Activated B cell treated with CpG ODN at 0.5 μM for 24 hours (primary cell): Measurements from ENCODE around the gene RIMS1. TPM values are rescaled to one million over a fixed set of nuclear protein-coding genes. Genes with fewer than 3 reads are reported as not detected.

Source experiments
- ATAC-seq: fragments of 200-7000 bp; cut with Tn5 transposase; one replicate; pipeline ENCODE4 v1.10.0; 2021; ENCODE audit warnings: low read depth, mild to moderate bottlenecking, moderate library complexity
- CTCF ChIA-PET: fragments of 350-600 bp; sonication (Branson Sonifier 250); formaldehyde crosslinking; loops from one replicate; lab custom pipeline; 2021; ENCODE audit warnings: antibody characterized with exemption; lab: Charles Lee
- POLR2A ChIA-PET: fragments of 350-600 bp; sonication (Branson Sonifier 250); formaldehyde crosslinking; loops from one replicate; lab custom pipeline; 2021; ENCODE audit warnings: antibody characterized with exemption; lab: Charles Lee
- DNase-seq: peaks from one replicate; pipeline ENCODE4 v3.0.0; 2022
- H3K27ac Mint-ChIP-seq: one replicate; pipeline ENCODE4 v1.8.0; 2020; ENCODE audit warnings: mixed read lengths
- H3K27me3 Mint-ChIP-seq: one replicate; pipeline ENCODE4 v1.8.0; 2021; ENCODE audit warnings: mixed read lengths
- H3K36me3 Mint-ChIP-seq: one replicate; pipeline ENCODE4 v1.8.0; 2021; ENCODE audit warnings: low read depth, mixed read lengths
- H3K4me1 Mint-ChIP-seq: one replicate; pipeline ENCODE4 v1.8.0; 2021; ENCODE audit warnings: mixed read lengths
- H3K4me3 Mint-ChIP-seq: one replicate; pipeline ENCODE4 v1.8.0; 2020; ENCODE audit warnings: mild to moderate bottlenecking, mixed read lengths
- H3K9me3 Mint-ChIP-seq: one replicate; pipeline ENCODE4 v1.8.0; 2020; ENCODE audit warnings: mixed read lengths
- CTCF ChIP-seq: fragments of 200-600 bp; IDR thresholded peaks from one replicate; pipeline ENCODE4 v1.8.0; 2022; ENCODE audit warnings: antibody characterized with exemption, mild to moderate bottlenecking
- intact Hi-C: fragments of 100-400 bp; cut with micrococcal nuclease; formaldehyde crosslinking; loops from one replicate; pipeline ENCODE4 v1.15.1; 2024
- total RNA-seq: library from RNA; stranded (reverse); gene quantifications from 2 replicates; pipeline ENCODE4 v1.2.3, GENCODE V29; 2022

The RIMS1 gene
- total RNA-seq, 1 donor from 2014 or later: not detected

- Mint-ChIP-seq H3K4me1 (peaks cover 6% of the 10 kb centered on the region), H3K4me3 (peak overlapping the region; percentile 19), H3K36me3 (no peaks in the 10 kb centered on the region), H3K9me3 (no peaks in the 10 kb centered on the region), H3K27ac (no peak overlapping the region), H3K27me3 (peaks cover 35% of the 10 kb centered on the region)
- POLR2A ChIA-PET: no interaction called here
- intact Hi-C loops: no loop called here
- CTCF ChIA-PET: no interaction called here
- no peak for ATAC-seq
- no peak for TF ChIP-seq CTCF
- DNase-seq: no peak
Measured at GRCh38 chr6:71887006-71887743, 825 bp downstream of the RIMS1 start.

GRCh38 chr6:71887744-71888230 lies 1.4 kb downstream of the RIMS1 start:
- ChIA-PET POLR2A (no interaction called here), CTCF (no interaction called here)
- Mint-ChIP-seq H3K9me3 (no peaks in the 10 kb centered on the region), H3K4me1 (peaks cover 6% of the 10 kb centered on the region), H3K27me3 (peaks cover 35% of the 10 kb centered on the region), H3K4me3 (no peak overlapping the region), H3K36me3 (no peaks in the 10 kb centered on the region), H3K27ac (no peak overlapping the region)
- TF ChIP-seq CTCF: no peak
- ATAC-seq (no peak), DNase-seq (no peak)
- intact Hi-C loops: no loop called here

DNA sequence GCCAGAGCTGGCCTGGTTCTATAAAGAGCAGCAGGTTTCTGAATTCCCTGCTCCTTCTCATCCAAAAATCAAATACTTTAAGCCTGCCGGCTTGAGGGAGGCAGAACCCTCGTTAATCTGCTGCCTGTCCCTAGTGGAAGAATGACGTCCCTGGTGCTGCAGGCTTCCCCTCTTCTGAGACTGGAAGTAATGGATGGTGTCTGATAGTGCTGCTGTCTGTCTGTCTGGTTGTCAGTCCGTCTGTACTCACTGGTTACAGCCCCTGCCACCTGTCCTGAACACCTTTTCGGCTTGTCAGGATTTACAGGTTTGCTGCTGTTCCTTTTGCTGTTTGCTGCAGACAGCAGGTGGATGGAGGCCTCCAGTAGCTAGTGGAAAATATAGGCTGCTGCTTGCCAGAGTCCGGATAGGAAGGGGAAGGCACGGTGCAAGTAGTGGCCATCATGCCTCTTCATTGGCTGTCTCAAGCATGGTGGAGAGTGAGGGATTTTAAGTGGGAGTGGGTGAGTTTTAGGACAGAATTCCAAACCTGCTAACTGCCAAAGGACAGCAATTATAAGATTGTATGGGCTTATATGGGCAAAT lies 2.5 kb downstream of the RIMS1 start:
- Mint-ChIP-seq H3K27me3 (peaks cover 32% of the 10 kb centered on the region), H3K4me3 (no peak overlapping the region), H3K9me3 (no peaks in the 10 kb centered on the region), H3K27ac (no peak overlapping the region), H3K4me1 (peaks cover 6% of the 10 kb centered on the region), H3K36me3 (no peaks in the 10 kb centered on the region)
- POLR2A ChIA-PET: no interaction called here
- CTCF ChIA-PET: no interaction called here
- ATAC-seq (no peak), DNase-seq (no peak)
- intact Hi-C loops: no loop called here
- no peak for TF ChIP-seq CTCF

- Mint-ChIP-seq H3K27ac (no peak overlapping the region), H3K9me3 (no peaks in the 10 kb centered on the region), H3K4me1 (peaks cover 6% of the 10 kb centered on the region), H3K4me3 (no peak overlapping the region), H3K36me3 (no peaks in the 10 kb centered on the region), H3K27me3 (peaks cover 29% of the 10 kb centered on the region)
- ATAC-seq: no peak
- ChIA-PET CTCF (no interaction called here), POLR2A (no interaction called here)
- intact Hi-C loops: no loop called here
- DNase-seq: no peak
- TF ChIP-seq CTCF: no peak
Measured at GRCh38 chr6:71889366-71889765, 3.0 kb downstream of the RIMS1 start.

DNA sequence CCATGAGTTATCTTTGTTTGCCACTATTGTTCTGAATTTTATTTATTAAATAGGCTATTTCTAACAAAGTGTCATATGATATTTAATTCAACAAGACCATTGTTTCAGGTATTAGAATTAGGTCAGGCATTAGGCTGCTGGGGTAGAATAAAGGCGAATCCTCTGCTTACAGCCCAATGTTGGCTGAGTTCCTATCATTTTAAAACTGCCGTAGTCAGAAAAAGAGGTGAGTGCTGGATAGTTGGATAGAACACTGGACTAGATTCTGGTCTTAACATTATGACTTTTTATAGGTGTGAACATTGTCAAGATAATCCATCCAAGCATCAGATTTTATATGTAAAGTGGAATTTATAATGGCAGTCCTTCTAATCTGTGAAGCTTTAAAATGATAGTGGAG lies 6.3 kb downstream of the RIMS1 start:
- no peaks in the 10 kb centered on the region for H3K36me3 Mint-ChIP-seq
- ChIA-PET CTCF (no interaction called here), POLR2A (no interaction called here)
- no peaks in the 10 kb centered on the region for H3K4me1 Mint-ChIP-seq
- intact Hi-C loops: no loop called here
- H3K27ac Mint-ChIP-seq: no peak overlapping the region
- DNase-seq (no peak), ATAC-seq (no peak)
- H3K4me3 Mint-ChIP-seq: no peak overlapping the region
- H3K9me3 Mint-ChIP-seq: no peaks in the 10 kb centered on the region
- H3K27me3 Mint-ChIP-seq: peaks cover 9% of the 10 kb centered on the region
- TF ChIP-seq CTCF: no peak
